ENCODE data around the gene TRPV4.
A peak's percentile ranks its signal among the peaks of the same experiment; 100 is the strongest.

Gene TRPV4

GRCh38 chr12:109876406-109876805 is 43.2 kb upstream of the TRPV4 start:
- Histone ChIP-seq H3K4me2 (peak overlapping the region; percentile 74), H3K4me1 (ENCODE audit: low read depth, poor library complexity, severe bottlenecking) (peaks cover 63% of the 10 kb centered on the region), H3K27ac (peak overlapping the region; percentile 84), H3K27me3 (ENCODE audit: insufficient read depth, low read depth) (no peaks in the 10 kb centered on the region), H3K9ac (peak overlapping the region; percentile 37; the same call in 1 of the 2 replicates), H3K4me3 (IDR thresholded peaks at IDR 0.05; ENCODE audit: insufficient read depth, low read depth, low read length) (no peak overlapping the region), H2AFZ (ENCODE audit: low read depth) (no peak overlapping the region), H3K79me2 (ENCODE audit: insufficient read depth, low read depth) (peaks cover 29% of the 10 kb centered on the region; the same call in 1 of the 2 replicates), H4K20me1 (ENCODE audit: insufficient read depth) (no peaks in the 10 kb centered on the region), H3K36me3 (ENCODE audit: insufficient read depth) (no peaks in the 10 kb centered on the region)
- TF ChIP-seq, protein P1, sequence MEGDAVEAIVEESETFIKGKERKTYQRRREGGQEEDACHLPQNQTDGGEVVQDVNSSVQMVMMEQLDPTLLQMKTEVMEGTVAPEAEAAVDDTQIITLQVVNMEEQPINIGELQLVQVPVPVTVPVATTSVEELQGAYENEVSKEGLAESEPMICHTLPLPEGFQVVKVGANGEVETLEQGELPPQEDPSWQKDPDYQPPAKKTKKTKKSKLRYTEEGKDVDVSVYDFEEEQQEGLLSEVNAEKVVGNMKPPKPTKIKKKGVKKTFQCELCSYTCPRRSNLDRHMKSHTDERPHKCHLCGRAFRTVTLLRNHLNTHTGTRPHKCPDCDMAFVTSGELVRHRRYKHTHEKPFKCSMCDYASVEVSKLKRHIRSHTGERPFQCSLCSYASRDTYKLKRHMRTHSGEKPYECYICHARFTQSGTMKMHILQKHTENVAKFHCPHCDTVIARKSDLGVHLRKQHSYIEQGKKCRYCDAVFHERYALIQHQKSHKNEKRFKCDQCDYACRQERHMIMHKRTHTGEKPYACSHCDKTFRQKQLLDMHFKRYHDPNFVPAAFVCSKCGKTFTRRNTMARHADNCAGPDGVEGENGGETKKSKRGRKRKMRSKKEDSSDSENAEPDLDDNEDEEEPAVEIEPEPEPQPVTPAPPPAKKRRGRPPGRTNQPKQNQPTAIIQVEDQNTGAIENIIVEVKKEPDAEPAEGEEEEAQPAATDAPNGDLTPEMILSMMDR (conservative IDR thresholded peaks at IDR 0.05; ENCODE audit: low read depth, low read length): no peak

DNA sequence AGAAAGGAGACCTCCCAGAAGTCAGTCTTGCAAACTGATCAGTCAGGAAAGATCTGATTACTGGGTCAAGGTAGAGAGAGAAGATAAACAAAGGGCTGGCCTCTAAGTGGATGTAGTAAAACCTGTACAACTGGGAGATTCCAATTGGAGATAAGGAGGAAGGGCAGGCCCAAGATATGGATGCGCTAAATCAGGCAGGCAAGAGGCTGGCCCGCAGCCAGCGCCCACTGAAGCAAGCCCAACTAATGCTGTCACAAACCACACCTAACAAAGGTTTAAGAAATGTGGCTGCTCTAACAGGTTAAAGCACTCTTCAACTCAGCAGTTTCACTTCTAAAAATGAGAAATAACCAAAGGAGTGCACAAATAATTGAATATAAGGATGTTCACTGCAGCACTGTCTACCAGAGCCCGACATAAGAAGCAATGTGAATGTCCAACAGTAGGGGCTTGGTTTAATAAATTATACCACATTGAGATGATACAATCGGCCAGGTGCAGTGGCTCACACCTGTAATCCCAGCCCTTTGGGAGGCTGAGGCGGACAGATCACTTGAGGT is 42.5 kb upstream of the TRPV4 start:
- peaks cover 29% of the 10 kb centered on the region; the same call in 1 of the 2 replicates for H3K79me2 ChIP-seq (ENCODE audit: insufficient read depth, low read depth)

GRCh38 chr12:109873653-109874052 is 40.5 kb upstream of the TRPV4 start:
- Histone ChIP-seq H4K20me1 (ENCODE audit: insufficient read depth) (no peaks in the 10 kb centered on the region), H3K4me1 (ENCODE audit: low read depth, poor library complexity, severe bottlenecking) (peaks cover 58% of the 10 kb centered on the region), H3K4me3 (IDR thresholded peaks at IDR 0.05; ENCODE audit: insufficient read depth, low read depth, low read length) (no peak overlapping the region), H3K27me3 (ENCODE audit: insufficient read depth, low read depth) (no peaks in the 10 kb centered on the region), H3K27ac (no peak overlapping the region), H3K79me2 (ENCODE audit: insufficient read depth, low read depth) (peaks cover 17% of the 10 kb centered on the region; the same call in 1 of the 2 replicates), H3K36me3 (ENCODE audit: insufficient read depth) (no peaks in the 10 kb centered on the region), H3K9ac (no peak overlapping the region), H3K4me2 (peak overlapping the region; percentile 74; the same call in 1 of the 2 replicates), H2AFZ (ENCODE audit: low read depth) (no peak overlapping the region)
- TF ChIP-seq, protein P1 (conservative IDR thresholded peaks at IDR 0.05; ENCODE audit: low read depth, low read length): no peak

More for the DNA sequence above, 42.5 kb upstream of the TRPV4 start:
- peak overlapping the region; percentile 74 for H3K4me2 ChIP-seq
- H3K4me1 ChIP-seq (ENCODE audit: low read depth, poor library complexity, severe bottlenecking): peaks cover 63% of the 10 kb centered on the region
- H4K20me1 ChIP-seq (ENCODE audit: insufficient read depth): no peaks in the 10 kb centered on the region
- H3K27me3 ChIP-seq (ENCODE audit: insufficient read depth, low read depth): no peaks in the 10 kb centered on the region
- no peak overlapping the region for H2AFZ ChIP-seq (ENCODE audit: low read depth)
- TF ChIP-seq, protein P1 (conservative IDR thresholded peaks at IDR 0.05; ENCODE audit: low read depth, low read length): no peak
- H3K36me3 ChIP-seq (ENCODE audit: insufficient read depth): no peaks in the 10 kb centered on the region
- H3K9ac ChIP-seq: no peak overlapping the region; the same call in 1 of the 2 replicates
- H3K27ac ChIP-seq: peak overlapping the region; percentile 84
- H3K4me3 ChIP-seq (IDR thresholded peaks at IDR 0.05; ENCODE audit: insufficient read depth, low read depth, low read length): no peak overlapping the region

DNA sequence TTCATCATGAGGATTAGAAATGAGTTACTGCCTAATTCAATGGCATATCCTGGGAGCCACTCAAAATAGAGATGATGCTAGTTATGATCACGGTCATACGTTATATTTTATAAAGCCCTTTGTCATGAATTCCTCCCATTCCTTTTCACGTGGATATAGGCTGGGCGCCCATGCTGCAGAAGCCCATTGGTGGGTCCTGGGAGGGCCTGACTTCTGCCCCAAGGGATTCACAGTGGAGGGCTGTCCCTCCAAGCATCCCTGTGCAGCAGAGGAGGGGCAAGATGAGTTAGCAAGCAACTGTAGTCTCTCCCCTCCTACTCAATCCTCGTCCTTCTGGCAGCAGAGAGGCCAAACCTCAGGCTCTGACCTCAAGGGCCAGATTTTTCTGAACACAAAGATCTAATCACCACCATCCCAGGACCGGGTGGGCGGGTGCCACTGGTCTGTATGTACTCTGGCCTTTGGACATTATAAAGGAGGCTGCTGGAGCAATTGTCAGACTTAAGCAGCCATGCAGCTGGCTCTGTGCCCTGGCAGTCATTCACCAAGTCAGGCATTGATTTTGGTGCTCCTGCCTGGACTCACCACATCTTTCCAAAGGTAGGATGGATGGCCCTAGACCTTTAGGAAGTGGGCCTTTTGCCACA is 38.6 kb upstream of the TRPV4 start:
- Histone ChIP-seq H3K4me3 (IDR thresholded peaks at IDR 0.05; ENCODE audit: insufficient read depth, low read depth, low read length) (no peak overlapping the region), H3K27ac (no peak overlapping the region), H3K9ac (no peak overlapping the region), H3K36me3 (ENCODE audit: insufficient read depth) (no peaks in the 10 kb centered on the region), H3K27me3 (ENCODE audit: insufficient read depth, low read depth) (no peaks in the 10 kb centered on the region), H3K4me1 (ENCODE audit: low read depth, poor library complexity, severe bottlenecking) (peaks cover 39% of the 10 kb centered on the region), H3K4me2 (no peak overlapping the region), H3K79me2 (ENCODE audit: insufficient read depth, low read depth) (0 out of 2 replicates have a peak, but pooled peaks cover under 1% of the 10 kb centered on the region), H2AFZ (ENCODE audit: low read depth) (no peak overlapping the region), H4K20me1 (ENCODE audit: insufficient read depth) (no peaks in the 10 kb centered on the region)
- TF ChIP-seq, protein P1 (conservative IDR thresholded peaks at IDR 0.05; ENCODE audit: low read depth, low read length): no peak
